GM19395 (cell line): ENCODE results near the gene ARL8A.
"Not testable (repeated sequence)": the region's sequence is repeated elsewhere in the genome, so short reads cannot be mapped to it uniquely, and the experiment has no call there.

Source experiments
- ATAC-seq: cut with Tn5 transposase; IDR thresholded peaks from one replicate; pipeline ENCODE4 v1.9.1; 2021; ENCODE audit warnings: mild to moderate bottlenecking, moderate library complexity; ENCODE audit not compliant: unreplicated experiment

ARL8A gene

DNA sequence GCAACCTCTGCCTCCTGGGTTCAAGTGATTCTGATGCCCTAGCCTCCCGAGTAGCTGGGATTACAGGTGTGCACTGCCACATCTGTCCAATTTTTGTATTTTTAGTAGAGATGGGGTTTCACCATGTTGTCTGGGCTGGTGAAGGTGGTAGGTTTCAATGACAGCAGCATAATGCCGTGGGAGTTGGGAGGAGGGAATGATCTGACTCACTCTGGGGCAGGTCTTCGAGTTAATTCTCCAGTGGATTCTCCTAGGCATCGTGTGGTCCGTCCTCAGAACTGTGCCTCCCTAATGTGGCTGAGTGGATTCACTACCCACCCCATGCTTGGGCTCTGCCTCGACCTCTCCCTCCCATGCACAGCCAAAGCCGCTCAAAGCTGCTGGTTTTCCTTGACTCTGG lies 23.5 kb downstream of the ARL8A start:
- ATAC-seq: no peak

DNA sequence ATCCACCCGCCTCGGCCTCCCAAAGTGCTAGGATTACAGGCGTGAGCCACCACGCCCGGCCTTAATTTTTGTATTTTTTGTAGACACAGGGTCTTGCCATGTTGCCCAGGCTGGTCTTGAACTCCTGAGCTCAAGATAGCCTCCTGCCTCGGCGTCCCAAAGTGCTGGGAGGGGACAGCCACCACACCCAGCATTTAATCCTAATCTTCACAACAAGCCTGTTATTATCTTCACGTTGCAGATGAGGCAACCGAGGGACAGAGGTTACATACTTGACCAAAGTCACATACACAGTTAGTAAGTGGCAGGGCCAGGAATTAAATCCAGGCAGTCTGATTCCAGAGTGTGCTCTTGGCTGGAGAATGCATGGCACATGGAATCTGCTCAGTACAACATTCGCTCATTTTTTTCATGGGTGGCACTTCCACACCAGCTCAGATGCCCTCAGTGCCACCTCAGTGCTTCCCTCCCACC lies 26.6 kb downstream of the ARL8A start:
- ATAC-seq: no peak

DNA sequence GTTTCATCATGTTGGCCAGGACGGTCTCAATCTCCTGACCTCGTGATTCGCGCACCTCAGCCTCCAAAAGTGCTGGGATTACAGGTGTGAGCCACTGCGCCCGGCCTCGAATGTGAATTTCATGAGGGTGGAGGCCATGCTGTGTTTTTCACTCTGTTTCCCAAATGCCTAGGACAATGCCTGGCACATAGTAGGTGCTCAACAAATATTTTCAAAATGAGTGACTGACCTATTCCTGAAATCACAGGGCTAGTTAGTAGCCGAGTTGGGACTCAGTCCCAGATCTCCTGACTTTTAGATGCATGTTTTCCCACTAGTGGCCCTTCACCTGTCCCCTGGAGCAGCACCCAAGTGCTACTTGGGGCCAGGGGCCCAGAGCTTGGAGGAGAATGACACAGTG lies 28.2 kb downstream of the ARL8A start:
- ATAC-seq: no peak

DNA sequence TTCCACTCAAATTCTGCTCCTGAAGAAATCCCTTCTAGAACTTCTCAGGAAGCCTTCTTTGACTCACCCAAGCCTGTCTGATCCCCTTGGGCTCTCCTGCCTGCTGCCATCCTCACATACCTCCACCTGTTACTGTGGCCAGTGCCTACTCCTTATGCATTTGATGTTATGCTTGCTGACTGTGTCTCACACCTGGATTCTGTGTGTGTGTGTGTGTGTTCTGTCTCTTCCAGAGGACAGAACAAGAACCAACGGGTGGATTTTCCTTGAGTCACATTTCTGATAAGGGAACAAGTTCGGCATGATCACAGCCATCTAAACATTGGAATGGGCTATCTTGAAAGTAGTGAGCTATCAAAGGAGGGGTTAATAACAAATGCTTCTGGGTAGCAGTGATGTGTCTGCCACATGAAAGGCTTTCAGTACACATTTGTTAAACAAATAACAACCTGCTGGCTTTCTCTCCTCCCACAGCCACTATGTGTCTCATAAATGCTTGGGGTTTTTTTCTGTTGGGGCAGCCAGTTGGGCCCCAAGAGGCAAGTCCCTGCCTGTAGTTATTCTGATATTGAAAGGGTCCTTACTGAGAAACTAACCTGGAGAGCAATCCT lies 30.7 kb downstream of the ARL8A start:
- ATAC-seq: no peak

DNA sequence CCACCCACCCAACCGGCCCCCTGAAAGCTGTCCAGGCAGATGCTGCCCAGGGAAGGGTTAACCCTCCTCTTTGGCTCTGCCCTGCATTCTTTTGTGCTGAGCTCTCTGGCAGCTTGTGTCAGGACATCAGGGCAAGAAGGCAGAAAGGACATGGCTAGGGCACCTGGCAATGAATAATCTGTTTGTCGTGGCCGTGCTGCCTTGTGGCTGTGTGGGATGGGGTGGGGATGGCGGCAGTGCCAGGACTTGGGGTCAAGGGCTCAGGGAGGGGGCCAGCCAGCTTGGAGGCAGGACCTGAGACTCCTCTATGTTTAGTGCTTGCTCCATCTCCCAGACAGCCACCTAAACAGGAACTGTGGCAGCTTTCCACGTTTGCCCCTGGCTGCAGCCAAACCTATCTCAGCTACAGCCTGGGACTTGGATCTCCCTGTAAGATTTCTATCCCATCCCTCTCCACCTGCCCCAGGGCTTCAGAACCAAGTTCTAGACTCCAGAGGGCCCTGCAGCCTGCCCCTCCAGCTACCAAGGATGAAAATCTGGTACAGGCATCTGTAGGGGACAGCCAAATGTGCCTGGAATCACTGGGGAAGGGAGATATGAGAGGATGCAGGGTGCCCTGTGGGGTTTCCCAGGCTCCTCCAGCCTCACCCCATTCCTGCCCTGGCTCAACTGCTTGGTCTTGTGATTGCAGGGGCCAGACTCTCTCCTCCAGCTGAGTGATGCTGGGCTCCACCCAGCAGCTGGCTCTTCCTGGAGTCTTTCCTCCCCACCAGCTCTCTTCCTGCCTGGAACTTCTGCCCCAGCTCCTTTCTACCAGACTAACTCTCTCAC lies 31.5 kb downstream of the ARL8A start:
- no peak for ATAC-seq

DNA sequence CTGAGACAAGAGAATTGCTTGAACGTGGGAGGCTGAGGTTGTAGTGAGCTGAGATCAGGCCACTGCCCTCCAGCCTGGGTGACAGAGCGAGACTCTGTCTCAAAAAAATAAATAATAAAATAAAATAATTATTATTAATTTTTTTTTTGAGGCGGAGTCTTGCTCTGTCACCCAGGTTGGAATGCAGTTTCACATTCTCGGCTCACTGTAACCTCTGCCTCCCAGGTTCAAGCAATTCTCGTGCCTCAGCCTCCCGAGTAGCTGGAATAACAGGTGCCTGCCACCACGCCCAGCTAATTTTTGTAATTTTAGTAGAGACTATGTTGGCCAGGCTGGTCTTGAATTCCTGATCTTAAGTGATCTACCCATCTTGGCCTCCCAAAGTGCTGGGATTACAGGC lies 32.9 kb downstream of the ARL8A start:
- ATAC-seq: not testable (repeated sequence)

DNA sequence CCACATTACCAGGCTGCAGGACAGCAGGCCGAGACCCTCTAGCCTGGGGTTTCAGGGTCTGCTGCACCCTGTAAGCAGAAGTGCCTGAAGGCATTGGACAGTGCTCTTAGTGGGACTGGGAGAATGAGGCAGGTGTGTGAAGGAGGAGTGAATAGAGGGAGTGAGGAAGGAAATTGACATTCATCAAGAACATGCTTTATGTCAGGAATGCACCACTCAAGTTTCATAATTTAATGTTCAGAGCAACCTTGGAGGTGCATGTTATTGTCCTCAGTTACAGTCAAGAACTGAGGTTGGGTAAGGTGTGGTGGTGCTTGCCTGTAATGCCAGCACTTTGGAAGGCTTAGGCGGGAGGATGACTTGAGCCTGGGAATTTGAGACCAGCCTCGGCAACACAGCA lies 33.6 kb downstream of the ARL8A start:
- no peak for ATAC-seq

DNA sequence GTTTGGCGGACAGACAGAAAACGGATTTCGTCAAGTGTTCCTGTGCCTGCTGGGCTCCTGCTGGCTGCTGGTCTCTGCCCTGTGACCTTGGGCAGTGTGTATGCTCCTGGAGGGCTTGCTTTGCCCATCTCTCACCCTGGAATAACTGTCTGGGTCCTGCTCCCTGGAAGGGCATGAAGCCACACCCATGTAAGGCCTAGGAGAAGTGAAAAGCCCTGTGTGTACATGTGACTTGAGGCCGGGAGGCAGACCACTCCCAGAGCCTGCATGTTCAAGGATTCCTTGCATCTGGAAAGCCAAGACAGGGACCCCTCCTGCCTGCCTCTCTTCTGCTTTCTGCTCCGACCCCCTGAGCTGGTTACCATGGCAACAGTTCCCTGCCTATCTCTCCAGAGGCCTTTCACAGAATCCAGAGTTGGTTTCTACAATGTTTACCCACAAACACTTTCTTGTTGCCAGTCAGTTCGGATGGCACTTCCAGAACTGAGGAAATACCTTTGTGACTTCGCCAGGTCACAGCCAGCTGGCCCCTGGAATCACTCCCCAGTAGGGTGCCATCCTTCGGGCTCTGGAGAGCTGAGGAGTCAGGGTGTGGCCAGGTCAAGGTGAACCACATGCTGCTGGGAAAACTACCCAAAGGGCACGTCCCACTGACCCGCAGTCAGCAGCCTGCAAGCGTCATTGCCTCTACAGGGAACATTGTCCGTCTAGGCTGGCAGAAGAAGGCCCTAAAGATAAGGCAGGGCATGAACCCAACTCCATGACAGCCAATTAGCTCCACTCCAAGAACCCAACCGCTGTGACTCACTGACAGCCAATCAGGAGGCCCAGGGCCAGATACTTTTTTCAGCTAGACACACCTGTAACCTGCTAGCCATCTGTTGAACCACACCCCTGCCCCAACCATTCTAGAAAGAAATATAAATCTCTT lies 36.5 kb downstream of the ARL8A start:
- no peak for ATAC-seq

DNA sequence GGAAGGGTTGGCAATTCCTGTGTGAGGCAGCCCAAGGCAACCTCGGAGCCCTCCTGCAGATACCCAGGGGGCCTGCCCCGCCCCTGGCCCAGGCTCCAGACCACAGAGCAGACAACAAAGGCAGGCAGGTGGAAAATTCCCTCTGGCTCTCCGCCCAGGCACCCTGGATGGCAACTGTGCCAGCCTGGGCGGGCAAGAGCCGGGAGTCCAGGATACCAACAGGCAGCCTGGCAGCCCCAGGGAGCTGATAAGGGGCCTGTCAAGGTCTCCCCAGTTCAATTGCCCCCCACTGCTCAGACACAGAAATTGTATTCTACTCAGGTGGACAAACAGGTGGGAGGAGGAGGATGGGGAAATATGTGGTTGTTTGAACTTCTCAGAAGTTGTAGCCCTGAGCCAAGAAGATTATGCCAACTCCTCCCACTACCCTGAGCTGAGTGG lies 37.2 kb downstream of the ARL8A start:
- no peak for ATAC-seq

DNA sequence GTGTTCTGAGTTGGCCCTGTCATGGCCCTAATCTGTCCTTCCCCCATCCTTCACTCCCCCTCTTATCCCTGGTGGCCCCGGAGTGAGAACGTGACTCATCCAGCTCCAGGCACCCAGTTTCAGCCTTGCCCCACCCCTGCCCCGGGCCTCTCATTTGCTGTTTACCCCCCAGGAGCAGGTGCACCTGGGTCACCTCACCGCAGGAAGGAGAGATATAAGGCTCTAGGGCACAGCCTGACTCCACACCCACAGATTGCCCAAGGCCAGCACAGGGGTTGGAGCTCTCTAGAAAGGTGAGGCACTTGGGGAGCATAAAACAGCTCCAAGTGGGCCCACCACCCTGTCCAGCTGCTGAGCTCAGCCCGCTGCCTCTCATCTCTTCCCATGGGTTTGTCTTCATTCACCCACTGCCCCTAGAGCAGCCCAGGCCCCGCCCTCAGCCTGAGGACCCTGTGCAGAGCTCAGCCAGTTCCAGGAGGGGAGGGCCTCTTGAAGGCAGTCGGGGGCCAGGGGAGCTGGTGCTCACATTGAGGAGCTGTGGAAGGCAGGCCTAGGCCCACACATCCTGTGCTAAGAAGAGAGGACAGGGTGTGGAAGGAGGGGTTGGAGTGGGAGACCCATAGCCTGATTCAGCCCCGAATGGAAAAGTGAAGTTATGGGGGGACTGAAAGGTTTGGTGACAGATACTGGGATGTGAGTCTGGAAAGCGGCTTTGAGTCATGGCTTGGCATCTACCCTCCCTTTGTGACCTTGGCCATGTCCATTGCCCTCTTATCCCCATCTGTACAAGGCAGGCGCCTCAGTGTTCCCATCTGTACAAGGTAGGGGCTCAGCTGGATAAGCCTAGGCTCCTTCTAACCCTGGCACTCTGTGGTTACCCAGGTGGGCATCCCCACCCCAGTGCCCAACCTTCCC lies 37.9 kb downstream of the ARL8A start:
- ATAC-seq: no peak

DNA sequence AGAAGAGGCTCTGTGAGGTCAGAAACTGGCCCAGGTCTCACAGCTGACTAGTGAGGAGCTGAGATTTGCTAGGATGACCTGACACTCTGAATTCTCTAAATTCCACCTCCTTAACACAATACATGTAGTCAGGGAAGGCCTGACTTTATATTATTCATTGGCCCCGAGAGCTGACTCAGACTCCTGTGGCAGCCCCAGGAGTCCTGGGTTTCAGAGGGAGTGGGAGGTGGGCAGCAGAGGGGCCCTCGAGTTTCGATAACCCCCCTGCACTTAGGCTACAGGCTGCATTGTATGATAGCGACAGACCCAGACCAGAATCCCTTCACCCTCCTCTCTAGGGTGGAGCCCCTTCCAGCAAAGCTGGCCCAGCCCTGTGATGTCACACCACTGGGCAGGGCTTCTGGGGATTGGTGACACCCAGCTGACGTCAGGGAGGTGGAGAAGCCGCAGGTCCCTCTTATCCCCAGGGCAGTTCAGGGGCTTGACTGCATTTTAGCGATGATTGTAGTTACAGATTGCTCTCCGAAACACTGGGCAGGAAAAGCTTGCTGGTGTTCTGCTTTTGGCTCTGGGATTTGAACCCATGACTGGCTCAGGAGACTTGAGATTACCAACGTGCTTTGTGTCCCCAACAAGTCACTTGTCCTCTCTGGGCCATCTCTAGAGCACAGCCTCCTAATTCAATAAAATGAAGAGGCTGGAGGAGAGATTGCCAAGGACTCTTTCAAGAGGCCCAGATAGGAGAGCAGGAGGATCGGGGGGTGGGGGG lies 38.8 kb downstream of the ARL8A start:
- ATAC-seq: no peak

DNA sequence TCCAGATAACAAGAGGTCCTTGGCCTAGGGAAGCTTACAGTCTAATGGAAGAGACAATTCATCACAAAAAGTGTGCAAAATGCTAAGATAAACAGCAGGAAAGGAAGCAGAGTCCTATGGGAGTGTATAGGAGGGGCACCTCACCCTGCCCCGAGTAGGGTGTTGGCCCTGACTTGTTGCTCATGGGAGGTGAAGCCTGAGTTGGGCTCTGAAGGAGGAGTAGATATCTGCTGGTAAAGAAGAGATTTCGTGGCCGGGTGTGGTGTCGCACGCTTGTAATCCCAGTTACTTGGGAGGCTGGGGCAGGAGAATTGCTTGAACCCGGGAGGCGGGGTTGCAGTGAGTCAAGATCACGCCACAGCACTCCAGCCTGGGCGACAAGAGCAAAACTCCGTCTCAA lies 40.5 kb downstream of the ARL8A start:
- no peak for ATAC-seq

DNA sequence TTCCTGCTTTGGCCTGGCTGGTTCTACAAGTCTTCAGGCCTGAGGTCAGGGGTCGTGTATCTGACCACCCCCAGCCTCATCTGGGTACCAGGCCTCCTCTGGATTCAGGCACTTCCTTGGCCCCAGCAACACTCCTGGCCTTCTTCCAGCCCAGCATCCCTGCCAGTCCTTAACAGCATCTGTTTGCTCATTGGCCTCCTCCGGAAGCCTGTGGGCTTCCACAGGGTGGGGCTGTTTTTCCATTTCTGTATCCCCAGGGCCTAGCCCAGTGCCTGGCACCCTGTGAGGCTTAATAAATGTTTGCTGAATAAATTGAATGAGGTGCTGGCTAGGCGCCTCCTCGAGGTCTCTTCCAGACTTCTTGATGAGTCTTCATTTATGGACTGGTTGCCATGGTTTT lies 43.4 kb downstream of the ARL8A start:
- ATAC-seq: no peak

DNA sequence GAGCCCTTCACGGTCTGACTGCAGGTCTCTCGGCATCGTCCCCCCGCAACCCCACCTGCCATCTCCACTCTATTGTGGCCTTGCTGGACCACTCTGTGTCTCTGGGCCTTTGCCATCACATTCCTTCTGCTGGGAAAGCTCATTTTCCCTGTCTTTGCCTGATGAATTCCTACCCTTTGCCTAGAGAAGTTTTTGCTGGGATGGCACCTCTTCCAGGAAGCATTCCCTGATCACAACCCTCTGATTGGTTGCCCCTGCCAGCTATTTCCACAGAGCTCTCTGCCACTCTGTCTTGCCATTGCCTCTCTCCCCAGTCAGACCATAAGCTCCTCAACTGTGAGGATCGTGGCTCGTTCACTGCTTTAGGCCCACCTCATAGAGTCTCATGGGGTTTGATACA lies 50.7 kb downstream of the ARL8A start:
- ATAC-seq: no peak

DNA sequence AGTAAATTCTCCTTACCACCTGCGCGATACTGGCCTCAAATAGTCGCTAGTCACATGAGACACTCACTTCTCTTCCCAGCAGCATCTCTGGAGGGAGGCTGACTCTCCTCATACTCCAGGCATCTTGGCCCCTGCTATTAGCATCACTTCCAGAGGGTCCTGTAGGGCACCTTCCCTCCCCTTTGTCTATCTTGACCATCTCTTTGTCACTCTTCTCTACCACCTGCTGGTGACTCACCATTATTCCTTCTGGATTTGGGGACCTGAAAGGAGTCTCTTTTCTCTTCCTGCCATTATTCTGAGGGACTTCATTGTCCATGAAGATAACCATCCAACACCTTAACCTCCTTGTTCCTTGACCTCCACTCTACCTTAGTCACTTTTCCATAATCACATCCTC lies 53.5 kb downstream of the ARL8A start:
- no peak for ATAC-seq

DNA sequence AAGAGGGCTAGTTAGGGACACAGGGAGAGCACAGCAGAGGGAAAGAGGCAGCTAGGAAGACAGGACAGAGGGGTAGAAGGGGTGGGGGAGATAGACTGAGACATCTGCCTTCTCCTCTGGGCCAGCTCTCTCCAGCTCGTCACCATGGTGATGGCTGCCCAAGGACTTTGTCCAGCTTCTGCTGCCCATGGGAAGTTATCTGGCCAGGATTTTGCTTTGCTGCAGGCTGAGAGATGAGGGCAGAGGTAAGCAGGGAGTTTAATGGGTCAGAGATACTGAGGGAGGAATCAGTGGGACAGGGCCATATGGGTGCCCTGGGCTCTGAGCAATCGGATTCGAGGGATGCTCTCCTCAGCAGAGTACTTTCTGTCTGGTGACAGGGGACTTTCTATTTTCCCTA lies 56.3 kb downstream of the ARL8A start:
- no peak for ATAC-seq

DNA sequence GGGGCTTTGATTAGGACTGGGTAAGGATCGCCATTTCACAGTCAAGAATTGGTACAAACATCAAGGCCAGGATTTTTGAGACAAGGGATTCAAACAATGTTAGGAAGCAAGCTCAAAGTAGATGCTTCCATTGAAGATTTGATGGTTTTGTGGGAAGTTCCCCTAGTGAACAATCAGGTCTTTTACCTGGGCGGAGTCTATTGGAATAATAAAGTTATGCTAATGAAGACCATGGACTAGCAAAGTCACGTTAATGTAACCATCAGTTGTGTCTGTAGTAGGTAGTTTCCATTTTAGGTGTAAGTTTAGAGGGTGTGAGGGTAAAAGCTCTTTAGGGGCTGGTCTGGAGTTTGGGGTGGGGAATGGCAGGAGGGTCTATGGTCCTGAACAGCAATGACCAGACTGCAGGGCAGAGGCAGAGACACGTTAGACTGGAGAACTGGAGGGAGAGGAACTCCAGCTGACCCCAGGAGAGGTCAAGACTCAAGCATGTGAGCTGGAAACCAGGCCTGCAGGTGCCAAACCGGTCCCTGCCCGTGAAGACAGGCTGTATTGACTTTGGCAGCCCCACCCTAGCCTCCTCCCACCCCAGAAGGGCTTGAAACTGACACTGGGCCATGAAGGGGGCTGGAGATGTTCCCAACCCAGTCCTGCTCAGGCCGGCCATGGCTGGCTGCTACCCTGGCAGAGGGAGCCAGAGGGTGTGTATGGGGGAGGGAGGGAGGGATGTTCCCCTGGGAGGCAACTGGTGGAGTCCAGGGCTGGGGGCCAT lies 57.8 kb downstream of the ARL8A start:
- no peak for ATAC-seq

DNA sequence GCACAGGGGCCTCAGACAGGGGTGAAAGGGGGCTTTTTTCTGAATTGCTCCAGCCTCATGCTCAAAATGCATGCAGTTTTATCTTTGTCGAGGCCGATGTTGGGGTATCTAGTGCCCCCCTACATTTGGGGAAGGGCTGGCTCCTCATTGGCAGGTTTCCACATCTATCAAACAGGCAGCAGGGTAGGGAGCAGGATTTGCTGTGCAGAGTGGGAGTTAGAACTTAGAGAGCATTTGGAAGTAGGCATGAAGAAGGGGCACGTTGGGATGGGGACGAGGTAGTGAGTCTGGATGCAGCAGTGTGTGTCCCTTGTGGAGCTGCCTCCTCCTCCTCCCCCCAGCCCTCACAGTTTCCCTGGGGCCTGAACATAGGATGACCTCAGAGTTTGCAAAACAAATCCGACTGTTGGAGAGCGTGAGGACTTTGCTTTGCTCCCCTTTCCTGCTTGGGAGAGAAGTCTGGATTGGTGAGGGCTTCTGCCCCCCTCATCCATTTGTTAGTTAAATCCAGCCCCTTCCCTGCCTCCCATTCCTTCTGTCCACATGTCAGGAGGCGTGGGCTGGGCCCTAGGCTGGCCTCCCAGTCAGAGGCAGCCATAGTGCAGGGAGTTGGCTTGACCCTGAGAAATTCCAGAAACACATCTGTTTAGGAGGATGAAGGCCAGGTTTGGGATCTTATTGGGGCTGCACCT lies 58.7 kb downstream of the ARL8A start:
- no peak for ATAC-seq
